Endothelial cell of umbilical vein (primary cell): Measurements from ENCODE around the gene PDIA5.

Experiments
- CTCF ChIP-seq, 2 donors: IDR thresholded peaks; 1 replicate in 1 of 2; 2 replicates in 1 of 2; pipeline ENCODE4 v1.5.1; 2011; ENCODE audit warnings: low read length in 2 of 2, mild to moderate bottlenecking in 2 of 2, moderate library complexity in 2 of 2, control low read depth in 1 of 2, inconsistent platforms in 1 of 2, low read depth in 1 of 2; ENCODE audit not compliant: insufficient read depth in 1 of 2; ENCODE audit errors: extremely low read depth in 1 of 2
- EZH2 ChIP-seq: IDR thresholded peaks from 2 replicates; pipeline ENCODE4 v1.6.1; 2012; ENCODE audit warnings: borderline replicate concordance, low read depth, mild to moderate bottlenecking, moderate library complexity, low read length, inconsistent platforms; ENCODE audit not compliant: severe bottlenecking
- FOS ChIP-seq: IDR thresholded peaks from 2 replicates; pipeline ENCODE4 v1.6.1; 2011; ENCODE audit warnings: mild to moderate bottlenecking, low read length, moderate library complexity, borderline replicate concordance; ENCODE audit not compliant: insufficient read depth
- MAX ChIP-seq: IDR thresholded peaks from 2 replicates; pipeline ENCODE4 v1.6.1; 2011; ENCODE audit not compliant: insufficient read depth, insufficient read length
- POLR2A ChIP-seq: IDR thresholded peaks from 2 replicates; pipeline ENCODE4 v1.6.1; 2012; ENCODE audit warnings: low read depth, mild to moderate bottlenecking, control low read depth, low read length
- POLR2AphosphoS5 ChIP-seq: IDR thresholded peaks from 2 replicates; pipeline ENCODE4 v1.6.1; 2012; ENCODE audit warnings: low read depth, mild to moderate bottlenecking, control low read depth, low read length, moderate library complexity; ENCODE audit not compliant: insufficient read depth

- TF ChIP-seq CTCF (IDR thresholded peaks at IDR 0.05; ENCODE audit: extremely low read depth in 1 of 2, insufficient read depth in 1 of 2, low read depth in 1 of 2, low read length in 2 of 2) (no peak), POLR2AphosphoS5 (no peak), FOS (no peak), EZH2 (no peak), MAX (no peak), POLR2A (no peak)
These were observed 31.8 kb upstream of the PDIA5 start for GRCh38 chr3:123034996-123035395.
